WTC11 (cell line): Measurements from ENCODE around the gene GRPEL2. TPM values are rescaled to one million over a fixed set of nuclear protein-coding genes. Genes with fewer than 3 reads are reported as not detected.

Source experiments
- EMX1 ChIP-seq: fragments of 250-450 bp; sonication (Bioruptor Pico); IDR thresholded peaks from 2 replicates; pipeline ENCODE4 v1.8.0; 2021; ENCODE audit warnings: mild to moderate bottlenecking
- ETV6 ChIP-seq: sonication (generic); formaldehyde crosslinking; IDR thresholded peaks from 2 replicates; pipeline ENCODE4 v1.8.1; 2022; ENCODE audit warnings: mild to moderate bottlenecking, missing genetic modification reagents
- FOXJ3 ChIP-seq: sonication (generic); formaldehyde crosslinking; IDR thresholded peaks from 2 replicates; pipeline ENCODE4 v1.9.0; 2021; ENCODE audit warnings: missing genetic modification reagents, mild to moderate bottlenecking, borderline replicate concordance
- GABPB1 ChIP-seq: sonication (generic); formaldehyde crosslinking; IDR thresholded peaks from 2 replicates; pipeline ENCODE4 v1.8.1; 2023; ENCODE audit warnings: mild to moderate bottlenecking, missing genetic modification reagents
- JUN ChIP-seq: sonication (generic); formaldehyde crosslinking; IDR thresholded peaks from 2 replicates; pipeline ENCODE4 v1.8.0; 2023; ENCODE audit warnings: mild to moderate bottlenecking, missing genetic modification reagents
- MYBL2 ChIP-seq: sonication (generic); formaldehyde crosslinking; IDR thresholded peaks from 2 replicates; pipeline ENCODE4 v1.8.1; 2023; ENCODE audit warnings: mild to moderate bottlenecking, moderate library complexity, missing genetic modification reagents
- NFE2L1 ChIP-seq: sonication (generic); formaldehyde crosslinking; IDR thresholded peaks from 2 replicates; pipeline ENCODE4 v1.8.1; 2023; ENCODE audit warnings: missing genetic modification reagents
- NR1H2 ChIP-seq: sonication (generic); formaldehyde crosslinking; IDR thresholded peaks from 2 replicates; pipeline ENCODE4 v1.9.0; 2021; ENCODE audit warnings: mild to moderate bottlenecking, moderate library complexity, missing genetic modification reagents
- RORB ChIP-seq: fragments of 250-450 bp; sonication (Bioruptor Pico); IDR thresholded peaks from 2 replicates; pipeline ENCODE4 v1.9.0; 2021; ENCODE audit warnings: mild to moderate bottlenecking
- SOX15 ChIP-seq: fragments of 250-450 bp; sonication (Bioruptor Pico); IDR thresholded peaks from 2 replicates; pipeline ENCODE4 v1.9.0; 2021; ENCODE audit warnings: mild to moderate bottlenecking
- ZNF416 ChIP-seq: fragments of 250-450 bp; sonication (Bioruptor Pico); IDR thresholded peaks from 2 replicates; pipeline ENCODE4 v1.9.0; 2021; ENCODE audit warnings: mild to moderate bottlenecking, inconsistent platforms
- total RNA-seq: library from RNA; stranded (reverse); gene quantifications from 3 replicates; pipeline ENCODE4 v1.2.3, GENCODE V29; 2021
- TF ChIP-seq, protein P1 (sequence below): sonication (generic); formaldehyde crosslinking; conservative IDR thresholded peaks from 2 replicates; pipeline ENCODE4 v1.8.1; 2022; ENCODE audit warnings: mild to moderate bottlenecking, missing genetic modification reagents
- TF ChIP-seq, protein P2 (sequence below): sonication (generic); formaldehyde crosslinking; IDR thresholded peaks from 2 replicates; pipeline ENCODE4 v1.8.0; 2022; ENCODE audit warnings: mild to moderate bottlenecking, missing genetic modification reagents
- TF ChIP-seq, protein P3 (sequence below): sonication (generic); formaldehyde crosslinking; IDR thresholded peaks from 2 replicates; pipeline ENCODE4 v1.8.1; 2022; ENCODE audit warnings: low read depth, missing genetic modification reagents, borderline replicate concordance
- TF ChIP-seq, protein P4 (sequence below): sonication (generic); formaldehyde crosslinking; conservative IDR thresholded peaks from 2 replicates; pipeline ENCODE4 v1.8.1; 2023; ENCODE audit warnings: mild to moderate bottlenecking, low read depth, missing genetic modification reagents, moderate library complexity
- TF ChIP-seq, protein P5 (sequence below): sonication (generic); formaldehyde crosslinking; IDR thresholded peaks from 2 replicates; pipeline ENCODE4 v1.8.0; 2023; ENCODE audit warnings: missing genetic modification reagents, mild to moderate bottlenecking, borderline replicate concordance
- TF ChIP-seq, protein P6 (sequence below): sonication (generic); formaldehyde crosslinking; IDR thresholded peaks from 2 replicates; pipeline ENCODE4 v1.8.1; 2023; ENCODE audit warnings: mild to moderate bottlenecking, missing genetic modification reagents
- TF ChIP-seq, protein P7 (sequence below): sonication (generic); formaldehyde crosslinking; IDR thresholded peaks from 2 replicates; pipeline ENCODE4 v1.8.0; 2022; ENCODE audit warnings: missing genetic modification reagents
- TF ChIP-seq, protein P8 (sequence below): sonication (generic); formaldehyde crosslinking; IDR thresholded peaks from 2 replicates; pipeline ENCODE4 v1.8.1; 2023; ENCODE audit warnings: mild to moderate bottlenecking, moderate library complexity, missing genetic modification reagents

Gene GRPEL2
- total RNA-seq, 1 experiment from 2014 or later = 48.6 TPM

DNA sequence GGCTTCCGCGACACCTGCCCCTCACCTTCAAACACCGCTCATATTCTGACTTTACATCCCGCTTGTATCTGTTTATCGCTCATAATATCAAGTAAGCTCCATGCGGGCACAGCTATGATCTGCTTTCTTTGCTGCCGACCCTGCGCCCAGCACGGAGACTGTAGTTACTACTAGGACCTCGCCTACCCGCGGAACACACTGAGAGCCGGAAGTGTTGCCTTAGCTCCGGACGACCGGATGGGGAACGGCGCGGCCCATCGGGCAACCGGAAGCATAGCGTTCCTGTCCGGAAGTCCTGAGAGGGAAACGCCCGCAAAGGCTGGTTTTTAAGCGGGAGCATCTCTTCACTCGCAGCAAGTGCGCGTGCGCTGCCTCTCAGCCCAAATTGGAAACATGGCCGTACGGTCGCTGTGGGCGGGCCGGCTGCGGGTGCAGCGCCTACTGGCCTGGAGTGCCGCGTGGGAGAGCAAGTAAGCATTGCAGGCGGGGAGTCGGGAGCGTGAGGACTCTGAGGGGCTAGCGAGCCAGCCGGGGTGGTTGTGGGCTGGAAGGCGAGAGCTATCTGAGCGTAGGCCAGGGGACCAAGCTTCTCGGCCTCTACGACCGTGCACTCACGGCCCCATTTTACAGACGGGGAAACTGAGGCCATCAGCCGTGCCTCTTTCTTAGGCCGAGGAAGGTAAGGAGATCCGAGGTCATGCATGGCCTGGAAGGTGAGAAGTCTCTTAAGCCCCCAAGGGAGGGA lies at the start of gene GRPEL2 (continued):
- TF ChIP-seq, protein P1, sequence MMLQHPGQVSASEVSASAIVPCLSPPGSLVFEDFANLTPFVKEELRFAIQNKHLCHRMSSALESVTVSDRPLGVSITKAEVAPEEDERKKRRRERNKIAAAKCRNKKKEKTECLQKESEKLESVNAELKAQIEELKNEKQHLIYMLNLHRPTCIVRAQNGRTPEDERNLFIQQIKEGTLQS (CRISPR knock-in tag) = no peak
- peak; percentile 97 for TF ChIP-seq ETV6 (CRISPR knock-in tag)
- TF ChIP-seq, protein P2, sequence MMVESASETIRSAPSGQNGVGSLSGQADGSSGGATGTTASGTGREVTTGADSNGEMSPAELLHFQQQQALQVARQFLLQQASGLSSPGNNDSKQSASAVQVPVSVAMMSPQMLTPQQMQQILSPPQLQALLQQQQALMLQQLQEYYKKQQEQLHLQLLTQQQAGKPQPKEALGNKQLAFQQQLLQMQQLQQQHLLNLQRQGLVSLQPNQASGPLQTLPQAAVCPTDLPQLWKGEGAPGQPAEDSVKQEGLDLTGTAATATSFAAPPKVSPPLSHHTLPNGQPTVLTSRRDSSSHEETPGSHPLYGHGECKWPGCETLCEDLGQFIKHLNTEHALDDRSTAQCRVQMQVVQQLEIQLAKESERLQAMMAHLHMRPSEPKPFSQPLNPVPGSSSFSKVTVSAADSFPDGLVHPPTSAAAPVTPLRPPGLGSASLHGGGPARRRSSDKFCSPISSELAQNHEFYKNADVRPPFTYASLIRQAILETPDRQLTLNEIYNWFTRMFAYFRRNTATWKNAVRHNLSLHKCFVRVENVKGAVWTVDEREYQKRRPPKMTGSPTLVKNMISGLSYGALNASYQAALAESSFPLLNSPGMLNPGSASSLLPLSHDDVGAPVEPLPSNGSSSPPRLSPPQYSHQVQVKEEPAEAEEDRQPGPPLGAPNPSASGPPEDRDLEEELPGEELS (CRISPR knock-in tag) = peak; percentile 80
- TF ChIP-seq, protein P3, sequence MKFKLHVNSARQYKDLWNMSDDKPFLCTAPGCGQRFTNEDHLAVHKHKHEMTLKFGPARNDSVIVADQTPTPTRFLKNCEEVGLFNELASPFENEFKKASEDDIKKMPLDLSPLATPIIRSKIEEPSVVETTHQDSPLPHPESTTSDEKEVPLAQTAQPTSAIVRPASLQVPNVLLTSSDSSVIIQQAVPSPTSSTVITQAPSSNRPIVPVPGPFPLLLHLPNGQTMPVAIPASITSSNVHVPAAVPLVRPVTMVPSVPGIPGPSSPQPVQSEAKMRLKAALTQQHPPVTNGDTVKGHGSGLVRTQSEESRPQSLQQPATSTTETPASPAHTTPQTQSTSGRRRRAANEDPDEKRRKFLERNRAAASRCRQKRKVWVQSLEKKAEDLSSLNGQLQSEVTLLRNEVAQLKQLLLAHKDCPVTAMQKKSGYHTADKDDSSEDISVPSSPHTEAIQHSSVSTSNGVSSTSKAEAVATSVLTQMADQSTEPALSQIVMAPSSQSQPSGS (CRISPR knock-in tag) = no peak
- TF ChIP-seq EMX1 (CRISPR knock-in tag) = no peak
- no peak for TF ChIP-seq NR1H2 (CRISPR knock-in tag)
- 0 out of 2 replicates have a peak, but pooled peaks have one; percentile 57 for TF ChIP-seq FOXJ3
- TF ChIP-seq, protein P4, sequence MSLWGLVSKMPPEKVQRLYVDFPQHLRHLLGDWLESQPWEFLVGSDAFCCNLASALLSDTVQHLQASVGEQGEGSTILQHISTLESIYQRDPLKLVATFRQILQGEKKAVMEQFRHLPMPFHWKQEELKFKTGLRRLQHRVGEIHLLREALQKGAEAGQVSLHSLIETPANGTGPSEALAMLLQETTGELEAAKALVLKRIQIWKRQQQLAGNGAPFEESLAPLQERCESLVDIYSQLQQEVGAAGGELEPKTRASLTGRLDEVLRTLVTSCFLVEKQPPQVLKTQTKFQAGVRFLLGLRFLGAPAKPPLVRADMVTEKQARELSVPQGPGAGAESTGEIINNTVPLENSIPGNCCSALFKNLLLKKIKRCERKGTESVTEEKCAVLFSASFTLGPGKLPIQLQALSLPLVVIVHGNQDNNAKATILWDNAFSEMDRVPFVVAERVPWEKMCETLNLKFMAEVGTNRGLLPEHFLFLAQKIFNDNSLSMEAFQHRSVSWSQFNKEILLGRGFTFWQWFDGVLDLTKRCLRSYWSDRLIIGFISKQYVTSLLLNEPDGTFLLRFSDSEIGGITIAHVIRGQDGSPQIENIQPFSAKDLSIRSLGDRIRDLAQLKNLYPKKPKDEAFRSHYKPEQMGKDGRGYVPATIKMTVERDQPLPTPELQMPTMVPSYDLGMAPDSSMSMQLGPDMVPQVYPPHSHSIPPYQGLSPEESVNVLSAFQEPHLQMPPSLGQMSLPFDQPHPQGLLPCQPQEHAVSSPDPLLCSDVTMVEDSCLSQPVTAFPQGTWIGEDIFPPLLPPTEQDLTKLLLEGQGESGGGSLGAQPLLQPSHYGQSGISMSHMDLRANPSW = no peak
- TF ChIP-seq SOX15 (CRISPR knock-in tag) = no peak
- no peak for TF ChIP-seq JUN (CRISPR knock-in tag)
- peak; percentile 81 for TF ChIP-seq GABPB1 (CRISPR knock-in tag)
- TF ChIP-seq MYBL2 (CRISPR knock-in tag) = peak; percentile 85; the same call in 1 of the 2 replicates
- TF ChIP-seq, protein P5, sequence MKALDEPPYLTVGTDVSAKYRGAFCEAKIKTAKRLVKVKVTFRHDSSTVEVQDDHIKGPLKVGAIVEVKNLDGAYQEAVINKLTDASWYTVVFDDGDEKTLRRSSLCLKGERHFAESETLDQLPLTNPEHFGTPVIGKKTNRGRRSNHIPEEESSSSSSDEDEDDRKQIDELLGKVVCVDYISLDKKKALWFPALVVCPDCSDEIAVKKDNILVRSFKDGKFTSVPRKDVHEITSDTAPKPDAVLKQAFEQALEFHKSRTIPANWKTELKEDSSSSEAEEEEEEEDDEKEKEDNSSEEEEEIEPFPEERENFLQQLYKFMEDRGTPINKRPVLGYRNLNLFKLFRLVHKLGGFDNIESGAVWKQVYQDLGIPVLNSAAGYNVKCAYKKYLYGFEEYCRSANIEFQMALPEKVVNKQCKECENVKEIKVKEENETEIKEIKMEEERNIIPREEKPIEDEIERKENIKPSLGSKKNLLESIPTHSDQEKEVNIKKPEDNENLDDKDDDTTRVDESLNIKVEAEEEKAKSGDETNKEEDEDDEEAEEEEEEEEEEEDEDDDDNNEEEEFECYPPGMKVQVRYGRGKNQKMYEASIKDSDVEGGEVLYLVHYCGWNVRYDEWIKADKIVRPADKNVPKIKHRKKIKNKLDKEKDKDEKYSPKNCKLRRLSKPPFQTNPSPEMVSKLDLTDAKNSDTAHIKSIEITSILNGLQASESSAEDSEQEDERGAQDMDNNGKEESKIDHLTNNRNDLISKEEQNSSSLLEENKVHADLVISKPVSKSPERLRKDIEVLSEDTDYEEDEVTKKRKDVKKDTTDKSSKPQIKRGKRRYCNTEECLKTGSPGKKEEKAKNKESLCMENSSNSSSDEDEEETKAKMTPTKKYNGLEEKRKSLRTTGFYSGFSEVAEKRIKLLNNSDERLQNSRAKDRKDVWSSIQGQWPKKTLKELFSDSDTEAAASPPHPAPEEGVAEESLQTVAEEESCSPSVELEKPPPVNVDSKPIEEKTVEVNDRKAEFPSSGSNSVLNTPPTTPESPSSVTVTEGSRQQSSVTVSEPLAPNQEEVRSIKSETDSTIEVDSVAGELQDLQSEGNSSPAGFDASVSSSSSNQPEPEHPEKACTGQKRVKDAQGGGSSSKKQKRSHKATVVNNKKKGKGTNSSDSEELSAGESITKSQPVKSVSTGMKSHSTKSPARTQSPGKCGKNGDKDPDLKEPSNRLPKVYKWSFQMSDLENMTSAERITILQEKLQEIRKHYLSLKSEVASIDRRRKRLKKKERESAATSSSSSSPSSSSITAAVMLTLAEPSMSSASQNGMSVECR = peak; percentile 86
- no peak for TF ChIP-seq RORB (CRISPR knock-in tag)
- TF ChIP-seq, protein P6, sequence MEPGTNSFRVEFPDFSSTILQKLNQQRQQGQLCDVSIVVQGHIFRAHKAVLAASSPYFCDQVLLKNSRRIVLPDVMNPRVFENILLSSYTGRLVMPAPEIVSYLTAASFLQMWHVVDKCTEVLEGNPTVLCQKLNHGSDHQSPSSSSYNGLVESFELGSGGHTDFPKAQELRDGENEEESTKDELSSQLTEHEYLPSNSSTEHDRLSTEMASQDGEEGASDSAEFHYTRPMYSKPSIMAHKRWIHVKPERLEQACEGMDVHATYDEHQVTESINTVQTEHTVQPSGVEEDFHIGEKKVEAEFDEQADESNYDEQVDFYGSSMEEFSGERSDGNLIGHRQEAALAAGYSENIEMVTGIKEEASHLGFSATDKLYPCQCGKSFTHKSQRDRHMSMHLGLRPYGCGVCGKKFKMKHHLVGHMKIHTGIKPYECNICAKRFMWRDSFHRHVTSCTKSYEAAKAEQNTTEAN = 0 out of 2 replicates have a peak, but pooled peaks have one; percentile 21
- TF ChIP-seq, protein P7, sequence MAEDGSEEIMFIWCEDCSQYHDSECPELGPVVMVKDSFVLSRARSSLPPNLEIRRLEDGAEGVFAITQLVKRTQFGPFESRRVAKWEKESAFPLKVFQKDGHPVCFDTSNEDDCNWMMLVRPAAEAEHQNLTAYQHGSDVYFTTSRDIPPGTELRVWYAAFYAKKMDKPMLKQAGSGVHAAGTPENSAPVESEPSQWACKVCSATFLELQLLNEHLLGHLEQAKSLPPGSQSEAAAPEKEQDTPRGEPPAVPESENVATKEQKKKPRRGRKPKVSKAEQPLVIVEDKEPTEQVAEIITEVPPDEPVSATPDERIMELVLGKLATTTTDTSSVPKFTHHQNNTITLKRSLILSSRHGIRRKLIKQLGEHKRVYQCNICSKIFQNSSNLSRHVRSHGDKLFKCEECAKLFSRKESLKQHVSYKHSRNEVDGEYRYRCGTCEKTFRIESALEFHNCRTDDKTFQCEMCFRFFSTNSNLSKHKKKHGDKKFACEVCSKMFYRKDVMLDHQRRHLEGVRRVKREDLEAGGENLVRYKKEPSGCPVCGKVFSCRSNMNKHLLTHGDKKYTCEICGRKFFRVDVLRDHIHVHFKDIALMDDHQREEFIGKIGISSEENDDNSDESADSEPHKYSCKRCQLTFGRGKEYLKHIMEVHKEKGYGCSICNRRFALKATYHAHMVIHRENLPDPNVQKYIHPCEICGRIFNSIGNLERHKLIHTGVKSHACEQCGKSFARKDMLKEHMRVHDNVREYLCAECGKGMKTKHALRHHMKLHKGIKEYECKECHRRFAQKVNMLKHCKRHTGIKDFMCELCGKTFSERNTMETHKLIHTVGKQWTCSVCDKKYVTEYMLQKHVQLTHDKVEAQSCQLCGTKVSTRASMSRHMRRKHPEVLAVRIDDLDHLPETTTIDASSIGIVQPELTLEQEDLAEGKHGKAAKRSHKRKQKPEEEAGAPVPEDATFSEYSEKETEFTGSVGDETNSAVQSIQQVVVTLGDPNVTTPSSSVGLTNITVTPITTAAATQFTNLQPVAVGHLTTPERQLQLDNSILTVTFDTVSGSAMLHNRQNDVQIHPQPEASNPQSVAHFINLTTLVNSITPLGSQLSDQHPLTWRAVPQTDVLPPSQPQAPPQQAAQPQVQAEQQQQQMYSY (CRISPR knock-in tag) = no peak
- TF ChIP-seq, protein P8, sequence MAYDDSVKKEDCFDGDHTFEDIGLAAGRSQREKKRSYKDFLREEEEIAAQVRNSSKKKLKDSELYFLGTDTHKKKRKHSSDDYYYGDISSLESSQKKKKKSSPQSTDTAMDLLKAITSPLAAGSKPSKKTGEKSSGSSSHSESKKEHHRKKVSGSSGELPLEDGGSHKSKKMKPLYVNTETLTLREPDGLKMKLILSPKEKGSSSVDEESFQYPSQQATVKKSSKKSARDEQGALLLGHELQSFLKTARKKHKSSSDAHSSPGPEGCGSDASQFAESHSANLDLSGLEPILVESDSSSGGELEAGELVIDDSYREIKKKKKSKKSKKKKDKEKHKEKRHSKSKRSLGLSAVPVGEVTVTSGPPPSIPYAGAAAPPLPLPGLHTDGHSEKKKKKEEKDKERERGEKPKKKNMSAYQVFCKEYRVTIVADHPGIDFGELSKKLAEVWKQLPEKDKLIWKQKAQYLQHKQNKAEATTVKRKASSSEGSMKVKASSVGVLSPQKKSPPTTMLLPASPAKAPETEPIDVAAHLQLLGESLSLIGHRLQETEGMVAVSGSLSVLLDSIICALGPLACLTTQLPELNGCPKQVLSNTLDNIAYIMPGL (CRISPR knock-in tag) = no peak; the same call in 1 of the 2 replicates
- peak; percentile 83; the same call in 1 of the 2 replicates for TF ChIP-seq NFE2L1 (CRISPR knock-in tag)
- TF ChIP-seq ZNF416 = peak; percentile 61; the same call in 1 of the 2 replicates
